Lower lobe of right lung (tissue), 2 donors: Measurements from ENCODE around the gene BRD2. TPM values are rescaled to one million over a fixed set of nuclear protein-coding genes. Genes with fewer than 3 reads are reported as not detected.

Source experiments
- ATAC-seq, 2 donors: fragments of 200-7000 bp; cut with Tn5 transposase; one replicate each; pipeline ENCODE4 v1.9.1; 2020 to 2022; ENCODE audit warnings: mild to moderate bottlenecking in 2 of 2, moderate library complexity in 2 of 2
- DNase-seq: peaks from one replicate; pipeline ENCODE4 v3.0.0-alpha.2; 2020
- H3K27ac ChIP-seq: fragments of 200-600 bp; one replicate; pipeline ENCODE4 v1.8.0; 2022
- H3K27me3 ChIP-seq: fragments of 200-600 bp; one replicate; pipeline ENCODE4 v1.8.0; 2022; ENCODE audit warnings: low read depth
- H3K36me3 ChIP-seq: fragments of 200-600 bp; one replicate; pipeline ENCODE4 v1.8.0; 2022; ENCODE audit warnings: mild to moderate bottlenecking
- H3K4me1 ChIP-seq: fragments of 200-600 bp; one replicate; pipeline ENCODE4 v1.8.0; 2022
- H3K4me3 ChIP-seq: fragments of 200-600 bp; one replicate; pipeline ENCODE4 v1.8.0; 2022; ENCODE audit warnings: mild to moderate bottlenecking
- H3K9me3 ChIP-seq: fragments of 200-600 bp; one replicate; pipeline ENCODE4 v1.8.0; 2022
- CTCF ChIP-seq: fragments of 200-600 bp; IDR thresholded peaks from one replicate; pipeline ENCODE4 v1.8.0; 2022; ENCODE audit warnings: antibody characterized with exemption, mild to moderate bottlenecking
- intact Hi-C: fragments of 100-400 bp; cut with DNase I; formaldehyde crosslinking; loops from one replicate; pipeline ENCODE4 v1.11.0; 2022
- total RNA-seq: library from RNA; stranded (reverse); fragmentation: NEBNext Ultra II Directional; extraction: Animal tissue kit (Norgen Biotek cat#: 25700); gene quantifications from one replicate; pipeline ENCODE4 v1.2.1, GENCODE V29; 2021
- donor health status: DM: no; HTN: yes; CAD: no; lungs with severe emphysema.

The BRD2 gene
- total RNA-seq, 1 donor from 2014 or later, result 173 TPM

- Histone ChIP-seq H3K9me3 (no peaks in the 10 kb centered on the region), H3K36me3 (peaks cover 30% of the 10 kb centered on the region), H3K27me3 (no peaks in the 10 kb centered on the region), H3K4me1 (peaks cover 9% of the 10 kb centered on the region), H3K4me3 (no peak overlapping the region), H3K27ac (no peak overlapping the region)
- no peak for DNase-seq
- intact Hi-C loops, result loop anchor here (10.0 kb wide), 2 partner anchors 49 to 99 kb away; no protein-coding TSS in a partner anchor
- no peak for TF ChIP-seq CTCF
- peak in 1 of 2 donors; percentile 1 for ATAC-seq
These were observed 15.7 kb downstream of the BRD2 start for GRCh38 chr6:32983964-32984621.

GRCh38 chr6:32984622-32985389 lies 16.4 kb downstream of the BRD2 start:
- peak; percentile 95 for DNase-seq
- Histone ChIP-seq H3K36me3 (peaks cover 23% of the 10 kb centered on the region), H3K27ac (no peak overlapping the region), H3K27me3 (no peaks in the 10 kb centered on the region), H3K9me3 (no peaks in the 10 kb centered on the region), H3K4me1 (peaks cover 9% of the 10 kb centered on the region), H3K4me3 (no peak overlapping the region)
- peak; percentile 91 to 93 for ATAC-seq
- intact Hi-C loops, result loop anchor here (10.0 kb wide), 2 partner anchors 50 to 100 kb away; no protein-coding TSS in a partner anchor
- peak; percentile 90 for TF ChIP-seq CTCF

GRCh38 chr6:32989368-32989767 lies 21.0 kb downstream of the BRD2 start:
- Histone ChIP-seq H3K4me1 (no peaks in the 10 kb centered on the region), H3K4me3 (no peak overlapping the region), H3K36me3 (no peaks in the 10 kb centered on the region), H3K9me3 (no peaks in the 10 kb centered on the region), H3K27me3 (no peaks in the 10 kb centered on the region), H3K27ac (no peak overlapping the region)
- TF ChIP-seq CTCF, result no peak
- intact Hi-C loops, result loop anchor here (10.0 kb wide), 2 partner anchors 55 to 105 kb away; no protein-coding TSS in a partner anchor
- ATAC-seq (no peak), DNase-seq (no peak)

GRCh38 chr6:32991972-32992371 lies 23.6 kb downstream of the BRD2 start:
- TF ChIP-seq CTCF, result no peak
- Histone ChIP-seq H3K27me3 (no peaks in the 10 kb centered on the region), H3K27ac (no peak overlapping the region), H3K9me3 (no peaks in the 10 kb centered on the region), H3K4me3 (no peak overlapping the region), H3K4me1 (no peaks in the 10 kb centered on the region), H3K36me3 (no peaks in the 10 kb centered on the region)
- intact Hi-C loops, result no loop called here
- DNase-seq, result no peak
- no peak for ATAC-seq

GRCh38 chr6:32993363-32993973 lies 25.1 kb downstream of the BRD2 start:
- ATAC-seq (no peak), DNase-seq (no peak)
- H3K27me3 ChIP-seq, result no peaks in the 10 kb centered on the region
- H3K36me3 ChIP-seq, result no peaks in the 10 kb centered on the region
- H3K4me1 ChIP-seq, result no peaks in the 10 kb centered on the region
- intact Hi-C loops, result no loop called here
- no peak overlapping the region for H3K27ac ChIP-seq
- no peak overlapping the region for H3K4me3 ChIP-seq
- TF ChIP-seq CTCF, result no peak
- H3K9me3 ChIP-seq, result no peaks in the 10 kb centered on the region
